ENCODE measurements around the gene TSNAXIP1. TPM values are rescaled to one million over a fixed set of nuclear protein-coding genes. Genes with fewer than 3 reads are reported as not detected.

Gene TSNAXIP1
- total and polyA plus RNA-seq, 2 experiments from 2014 or later: 0.97 to 2.4 TPM

DNA sequence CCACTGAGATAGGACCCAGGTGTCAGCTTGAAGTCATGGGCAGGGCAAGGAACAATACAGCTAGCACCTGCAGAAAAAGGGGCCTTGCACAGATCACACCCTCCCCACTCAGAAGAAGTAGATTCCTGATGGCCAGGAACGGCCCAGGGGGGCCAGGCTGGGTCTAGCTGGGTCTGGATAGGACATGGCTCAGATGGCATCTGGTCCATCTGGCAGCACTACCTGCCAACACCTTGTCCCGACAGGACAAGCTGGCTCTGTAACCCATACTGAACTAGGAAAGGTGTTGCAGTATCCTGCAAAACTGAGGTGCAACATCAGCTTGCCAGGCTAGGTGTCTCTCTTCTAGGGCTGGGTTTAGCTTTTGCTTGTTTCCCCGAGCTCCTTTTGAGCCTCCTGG, 48.7 kb upstream of the TSNAXIP1 start (continued):
- TF ChIP-seq ZNF462 (CRISPR knock-in tag; IDR thresholded peaks at IDR 0.05): no peak
- no peak for TF ChIP-seq STAT1 (IDR thresholded peaks at IDR 0.05; ENCODE audit: unreplicated experiment)
- TF ChIP-seq ZNF331 (CRISPR knock-in tag; IDR thresholded peaks at IDR 0.05; ENCODE audit: low read depth): no peak
- TF ChIP-seq EZH2 (IDR thresholded peaks at IDR 0.05; ENCODE audit: low read depth, unreplicated experiment): no peak
- TF ChIP-seq, protein P1, sequence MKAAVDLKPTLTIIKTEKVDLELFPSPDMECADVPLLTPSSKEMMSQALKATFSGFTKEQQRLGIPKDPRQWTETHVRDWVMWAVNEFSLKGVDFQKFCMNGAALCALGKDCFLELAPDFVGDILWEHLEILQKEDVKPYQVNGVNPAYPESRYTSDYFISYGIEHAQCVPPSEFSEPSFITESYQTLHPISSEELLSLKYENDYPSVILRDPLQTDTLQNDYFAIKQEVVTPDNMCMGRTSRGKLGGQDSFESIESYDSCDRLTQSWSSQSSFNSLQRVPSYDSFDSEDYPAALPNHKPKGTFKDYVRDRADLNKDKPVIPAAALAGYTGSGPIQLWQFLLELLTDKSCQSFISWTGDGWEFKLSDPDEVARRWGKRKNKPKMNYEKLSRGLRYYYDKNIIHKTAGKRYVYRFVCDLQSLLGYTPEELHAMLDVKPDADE (IDR thresholded peaks at IDR 0.05): no peak
- no peak for TF ChIP-seq ZNF114 (CRISPR knock-in tag; IDR thresholded peaks at IDR 0.05)
- no peak for TF ChIP-seq CREB1 (CRISPR knock-in tag; IDR thresholded peaks at IDR 0.05; ENCODE audit: low read depth)
- TF ChIP-seq POLR2AphosphoS5 (IDR thresholded peaks at IDR 0.05; ENCODE audit: low read depth): no peak
- TF ChIP-seq JUNB (IDR thresholded peaks at IDR 0.05; ENCODE audit: unreplicated experiment): no peak
- TF ChIP-seq EZH2phosphoT487 (IDR thresholded peaks at IDR 0.05; ENCODE audit: unreplicated experiment): no peak

DNA sequence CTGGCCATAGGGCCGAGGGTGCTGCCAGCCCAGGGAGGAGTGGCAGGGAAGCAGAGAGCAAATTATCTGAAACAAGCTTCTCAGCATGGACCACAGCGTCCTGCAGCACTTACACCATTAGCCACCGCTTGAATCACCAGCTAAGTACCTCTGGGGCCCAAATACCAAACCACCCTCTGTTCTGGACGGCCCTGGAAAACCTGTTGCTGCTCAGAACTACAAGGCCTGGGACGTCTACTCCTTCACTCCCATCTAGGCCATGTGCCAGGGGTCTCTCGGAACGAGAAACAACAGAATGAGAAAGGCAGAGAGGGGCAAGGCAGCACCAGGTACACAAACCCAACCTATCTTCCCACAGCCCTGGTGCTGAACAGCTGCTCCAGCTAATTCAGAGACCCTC, 47.7 kb upstream of the TSNAXIP1 start:
- Histone ChIP-seq H3F3A (replicated peaks; ENCODE audit: low read depth) (no peaks in the 10 kb centered on the region), H3K4me3 (no peak overlapping the region), H3K27me3 (ENCODE audit: insufficient read depth) (no peaks in the 10 kb centered on the region), H2AFZ (no peak overlapping the region), H3K4me2 (no peak overlapping the region), H3K9me2 (ENCODE audit: insufficient read depth) (no peaks in the 10 kb centered on the region), H3K4me1 (ENCODE audit: insufficient read depth) (no peaks in the 10 kb centered on the region), H3K36me3 (ENCODE audit: insufficient read depth) (no peaks in the 10 kb centered on the region), H3K27ac (ENCODE audit: low read depth) (no peak overlapping the region), H4K20me1 (replicated peaks; ENCODE audit: insufficient read depth) (peaks cover 5% of the 10 kb centered on the region; the same call in 1 of the 2 replicates), H3K79me2 (replicated peaks; ENCODE audit: insufficient read depth) (no peaks in the 10 kb centered on the region)
- peaks cover 2% of the 10 kb centered on the region for H3K27me3 Mint-ChIP-seq (ENCODE audit: insufficient read depth, low read depth, poor library complexity)
- H3K36me3 Mint-ChIP-seq (ENCODE audit: low read depth): no peaks in the 10 kb centered on the region
- H3K9me3 Mint-ChIP-seq: no peaks in the 10 kb centered on the region
- no peak overlapping the region for H3K4me3 Mint-ChIP-seq
- ATAC-seq: no peak
- no peak overlapping the region for H3K27ac Mint-ChIP-seq
- H3K4me1 Mint-ChIP-seq: no peaks in the 10 kb centered on the region
- DNase-seq (ENCODE audit: low spot score): no peak
- TF ChIP-seq STAT1 (IDR thresholded peaks at IDR 0.05; ENCODE audit: unreplicated experiment): no peak

Measured in GM23338 (cell line).